ENCODE data around the gene NLRP1.

NLRP1 gene

DNA sequence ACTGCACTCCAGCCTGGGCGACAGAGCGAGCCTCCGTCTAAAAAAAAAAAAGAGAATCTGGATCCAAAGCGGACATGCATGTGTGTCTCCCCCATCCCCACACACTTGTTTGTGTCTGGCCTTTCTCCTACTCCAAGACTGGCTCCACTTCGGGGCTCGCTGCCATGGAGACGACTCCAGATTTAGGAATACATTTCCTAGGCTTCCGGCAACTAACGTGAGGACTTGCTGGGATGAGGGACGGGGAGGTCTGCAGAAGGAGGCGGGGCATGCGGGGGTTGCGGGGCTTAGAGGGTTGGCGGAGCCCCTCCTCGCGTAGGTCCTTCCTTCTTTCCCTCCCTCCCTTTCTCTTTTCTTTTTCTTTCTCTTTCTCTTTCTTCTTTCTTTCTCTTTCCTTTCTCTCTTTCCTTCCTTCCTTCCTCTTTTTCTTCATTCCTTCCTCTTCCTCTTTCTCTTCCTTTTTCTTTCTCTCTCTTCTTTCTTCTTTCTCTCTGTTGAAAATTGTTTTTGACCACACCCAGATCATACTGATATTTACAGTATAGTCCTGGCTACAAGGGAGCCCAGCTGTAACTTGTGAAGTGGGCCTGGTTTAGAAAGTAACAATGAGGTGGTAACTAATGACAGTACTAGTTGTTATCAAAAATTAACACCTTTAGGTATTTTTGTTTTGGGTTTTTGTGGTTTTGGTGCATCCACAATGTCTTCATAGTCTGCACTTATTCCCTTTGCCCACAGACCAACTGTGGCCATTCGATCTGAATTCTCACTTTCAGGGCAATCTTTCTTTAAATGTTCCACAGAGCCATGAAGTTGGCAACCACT, 72.7 kb downstream of the NLRP1 start:
- DNase-seq: no peak

DNA sequence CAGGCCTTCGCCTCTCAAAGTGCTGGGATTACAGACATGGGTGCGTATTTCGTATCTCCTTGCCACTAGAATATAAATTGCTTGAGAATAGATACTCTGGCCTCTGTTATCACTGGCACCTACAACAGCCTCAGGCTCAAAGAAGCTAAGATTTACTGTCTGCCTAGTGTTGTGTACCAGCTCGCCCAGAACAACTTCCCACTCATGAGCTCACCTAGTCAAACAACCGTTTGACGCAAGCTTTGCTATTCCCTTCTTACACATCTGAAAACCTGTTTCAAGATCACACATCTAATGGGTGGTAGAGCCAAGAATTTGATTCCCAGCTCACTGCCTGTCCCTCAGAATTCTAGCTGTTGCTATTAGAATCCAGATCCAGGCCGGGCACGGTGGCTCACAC, 73.5 kb downstream of the NLRP1 start:
- DNase-seq: no peak

DNA sequence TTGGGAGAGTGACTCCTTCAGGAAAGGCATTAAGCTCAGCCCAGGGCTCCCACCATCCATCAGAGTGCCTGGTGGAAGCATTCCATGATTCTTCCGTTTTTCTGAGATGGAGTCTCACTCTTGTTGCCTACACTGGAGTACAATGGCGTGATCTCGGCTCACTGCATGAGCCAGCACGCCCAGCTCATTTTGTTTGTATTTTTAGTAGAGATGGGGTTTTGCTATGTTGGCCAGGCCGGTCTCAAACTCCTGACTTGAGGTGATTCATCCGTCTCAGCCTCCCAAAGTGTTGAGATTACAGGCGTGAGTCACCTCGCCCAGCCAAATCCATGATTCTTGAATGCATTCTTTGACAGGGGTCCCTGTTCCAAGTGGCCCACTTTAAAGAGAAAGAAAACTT, 74.8 kb downstream of the NLRP1 start:
- peak; percentile 32 for DNase-seq

DNA sequence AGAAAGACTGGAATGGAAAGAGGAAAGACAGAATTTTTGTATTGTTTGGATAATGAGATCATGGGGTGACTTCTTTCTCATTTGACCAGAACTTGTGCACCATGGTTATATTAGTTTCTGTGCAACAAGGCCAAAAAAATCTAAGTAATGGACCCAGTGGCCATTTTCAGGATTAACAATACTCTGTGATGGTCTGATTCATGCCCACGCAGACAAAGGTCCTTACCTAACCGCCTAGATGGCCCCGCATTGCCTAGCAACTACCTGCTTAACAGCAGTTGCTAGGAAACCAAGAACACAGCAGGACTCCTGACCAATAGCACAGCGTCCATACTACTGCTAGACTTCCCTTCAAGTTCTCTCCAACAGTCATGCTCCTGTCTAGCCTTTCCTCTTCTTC, 75.5 kb downstream of the NLRP1 start:
- peak; percentile 27 for DNase-seq

DNA sequence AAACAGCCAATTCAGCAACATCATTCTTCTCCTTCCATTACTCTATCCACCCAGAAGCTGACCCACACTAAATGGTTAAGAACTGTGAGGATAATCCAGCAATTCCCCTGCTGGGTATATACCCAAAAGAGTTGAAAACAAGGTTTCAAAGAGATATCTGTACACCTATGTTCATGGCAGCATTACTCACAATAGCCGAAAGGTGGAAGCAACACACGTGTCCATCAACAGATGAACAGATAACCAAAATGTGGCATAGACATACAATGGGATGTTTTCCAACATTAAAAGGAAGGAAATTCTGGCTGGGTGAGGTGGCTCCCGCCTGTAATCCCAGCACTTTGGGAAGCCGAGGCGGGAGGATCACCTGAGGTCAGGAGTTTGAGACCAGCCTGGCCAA, 78.0 kb downstream of the NLRP1 start:
- no peak for DNase-seq

DNA sequence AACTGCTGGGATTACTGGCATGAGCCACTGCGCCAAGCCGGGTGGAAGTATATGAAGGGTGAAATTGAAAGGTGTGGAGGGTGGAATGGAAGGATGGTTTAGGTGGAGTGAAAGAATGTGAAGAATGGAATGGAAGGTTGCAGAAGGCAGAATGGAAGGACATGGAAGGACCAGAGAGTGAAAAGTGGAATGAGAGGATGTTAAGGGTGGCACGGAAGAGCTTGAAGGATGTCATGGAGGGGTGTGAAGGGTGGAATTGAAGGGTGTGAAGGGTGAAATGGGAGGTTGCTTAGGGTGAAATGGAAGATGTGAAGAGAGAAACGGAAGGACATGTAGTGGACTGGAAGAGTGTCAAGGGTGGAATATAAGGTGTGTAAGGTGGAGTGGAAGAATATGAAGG, 81.8 kb downstream of the NLRP1 start:
- DNase-seq: no peak

DNA sequence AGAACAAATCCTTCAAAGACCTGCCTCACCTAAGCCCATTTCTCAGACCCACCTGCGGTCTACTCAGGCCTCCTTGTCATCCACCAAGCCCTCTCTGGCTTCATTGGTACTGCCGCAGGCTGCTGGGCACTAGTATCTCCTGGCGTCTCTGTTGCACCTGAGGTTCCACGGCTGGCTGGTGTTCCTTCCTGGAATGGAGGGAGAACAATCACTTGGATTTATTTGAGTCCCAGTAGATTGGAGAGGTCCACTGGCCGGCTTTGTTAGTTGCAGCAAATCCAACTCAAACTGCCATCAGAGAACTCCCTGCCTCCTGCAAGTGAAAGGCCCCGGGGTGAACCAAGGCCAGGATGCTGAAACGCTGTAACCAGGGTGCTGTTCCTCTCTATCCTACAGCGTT, 82.6 kb downstream of the NLRP1 start:
- no peak for DNase-seq

DNA sequence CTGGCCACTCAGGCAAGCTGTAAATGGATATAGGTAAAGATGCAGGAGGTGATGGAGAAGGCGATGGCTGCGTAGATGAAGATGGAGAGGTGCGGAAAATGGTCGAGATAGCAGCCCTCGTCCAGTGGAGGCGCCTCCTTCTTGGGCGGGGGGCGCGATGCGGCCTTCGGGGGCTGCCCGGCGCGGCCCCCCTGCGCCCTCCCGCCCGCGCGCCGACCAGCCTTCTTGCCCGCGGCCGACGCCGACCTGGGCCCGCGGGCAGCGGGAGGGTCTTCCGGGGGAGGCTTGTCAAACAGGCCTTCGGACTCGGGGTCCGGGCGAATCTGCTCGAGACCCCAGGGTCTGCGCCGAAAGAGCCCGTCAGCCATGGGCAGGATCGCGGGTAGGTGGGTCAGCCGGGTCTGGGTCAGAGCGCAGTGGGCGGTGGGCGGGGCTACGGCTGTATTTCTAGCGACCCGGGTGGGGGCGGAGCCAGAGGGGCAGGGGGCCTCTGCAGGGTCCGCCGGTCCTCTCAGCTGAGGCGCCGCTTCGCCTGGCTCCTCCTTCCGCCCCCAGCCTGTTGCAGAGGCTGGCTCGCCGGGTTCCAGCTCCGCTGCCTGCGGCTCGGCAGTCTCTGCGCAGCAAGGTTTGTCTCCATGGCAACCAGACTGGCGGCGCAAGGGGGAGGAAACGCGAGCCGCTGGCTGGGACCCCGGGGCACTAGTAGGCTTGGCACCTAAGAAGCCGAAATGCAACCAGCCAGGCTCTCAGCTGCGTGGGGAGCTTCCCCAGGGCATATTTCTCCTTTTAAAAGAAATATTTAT, 83.5 kb downstream of the NLRP1 start:
- peak; percentile 87 for DNase-seq

DNA sequence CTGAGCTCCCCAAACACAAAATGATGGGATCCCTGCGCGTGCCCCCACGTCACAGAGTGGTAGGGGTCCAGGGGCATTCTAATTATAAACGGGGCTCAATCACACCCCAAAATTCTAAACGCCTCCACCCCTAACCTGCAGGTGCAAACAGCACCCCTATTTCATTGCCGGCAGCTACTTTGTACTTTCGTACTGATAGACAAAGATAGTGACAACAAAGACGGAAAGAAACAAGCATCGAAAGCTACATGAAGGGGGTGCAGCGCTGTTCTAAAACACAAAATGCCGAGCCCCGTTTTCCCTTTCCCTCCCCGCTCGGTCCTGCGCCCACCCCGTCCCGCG, 84.1 kb downstream of the NLRP1 start:
- DNase-seq: no peak

DNA sequence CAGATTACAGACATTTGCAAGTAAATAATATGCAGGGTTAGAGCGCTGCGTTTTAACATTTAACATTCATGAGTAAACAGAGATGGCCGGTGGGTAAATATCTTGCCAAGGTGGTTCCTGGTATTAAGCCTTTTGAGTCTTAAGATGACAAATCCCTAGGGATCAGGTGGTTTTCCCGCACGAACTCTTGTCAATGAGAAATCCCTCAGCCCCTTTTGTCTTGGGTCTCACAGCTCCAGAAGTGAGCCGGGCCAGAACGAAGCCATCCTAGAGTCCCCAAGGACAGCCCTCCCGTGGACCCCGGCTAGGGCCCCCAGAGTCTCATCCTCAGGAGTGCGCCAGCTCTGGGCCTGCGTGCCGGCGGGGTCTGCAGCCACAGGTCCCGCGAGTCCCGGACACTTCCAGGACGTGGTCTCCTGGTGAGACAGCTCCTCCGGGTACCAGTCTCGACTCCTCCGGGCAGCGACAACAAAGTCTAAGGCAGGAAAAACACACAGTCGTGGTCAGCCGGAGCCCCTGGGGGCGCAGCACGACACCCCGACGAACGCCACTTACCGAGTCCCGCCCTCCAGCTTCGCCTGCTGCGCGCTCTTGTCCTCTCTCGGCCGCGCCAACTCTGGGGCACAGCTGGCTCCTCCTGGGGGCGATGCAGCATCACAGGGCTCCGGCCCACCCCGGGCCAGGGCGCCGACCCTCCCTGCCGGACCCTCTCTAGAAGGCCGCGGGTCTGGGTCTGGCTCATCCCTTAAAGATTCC, 84.7 kb downstream of the NLRP1 start:
- no peak for DNase-seq

DNA sequence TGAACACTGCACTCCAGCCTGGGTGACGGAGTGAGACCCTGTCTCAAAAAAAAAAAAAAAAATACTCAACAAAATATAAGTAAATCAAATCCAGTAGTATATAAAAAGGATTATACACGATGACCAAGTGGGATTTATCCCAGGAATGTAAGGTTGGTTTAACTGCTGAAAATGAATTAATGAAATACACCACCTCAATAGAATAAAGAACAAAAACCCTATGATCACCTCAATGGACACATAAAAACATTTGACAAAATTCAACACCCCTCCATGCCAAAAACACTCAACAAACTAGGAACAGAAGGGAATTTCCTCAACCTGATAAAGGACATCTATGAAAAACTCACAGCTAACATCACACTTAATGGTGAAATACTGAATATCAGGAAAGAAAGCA, 91.3 kb downstream of the NLRP1 start:
- DNase-seq: no peak

DNA sequence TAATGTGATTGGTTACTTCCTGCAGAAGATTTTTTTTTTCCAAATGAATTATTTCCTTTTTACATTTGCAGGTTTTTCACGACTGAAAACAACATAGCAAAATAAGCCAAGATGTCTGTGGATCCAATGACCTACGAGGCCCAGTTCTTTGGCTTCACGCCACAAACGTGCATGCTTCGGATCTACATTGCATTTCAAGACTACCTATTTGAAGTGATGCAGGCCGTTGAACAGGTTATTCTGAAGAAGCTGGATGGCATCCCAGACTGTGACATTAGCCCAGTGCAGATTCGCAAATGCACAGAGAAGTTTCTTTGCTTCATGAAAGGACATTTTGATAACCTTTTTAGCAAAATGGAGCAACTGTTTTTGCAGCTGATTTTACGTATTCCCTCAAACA, 95.6 kb downstream of the NLRP1 start:
- DNase-seq: no peak

DNA sequence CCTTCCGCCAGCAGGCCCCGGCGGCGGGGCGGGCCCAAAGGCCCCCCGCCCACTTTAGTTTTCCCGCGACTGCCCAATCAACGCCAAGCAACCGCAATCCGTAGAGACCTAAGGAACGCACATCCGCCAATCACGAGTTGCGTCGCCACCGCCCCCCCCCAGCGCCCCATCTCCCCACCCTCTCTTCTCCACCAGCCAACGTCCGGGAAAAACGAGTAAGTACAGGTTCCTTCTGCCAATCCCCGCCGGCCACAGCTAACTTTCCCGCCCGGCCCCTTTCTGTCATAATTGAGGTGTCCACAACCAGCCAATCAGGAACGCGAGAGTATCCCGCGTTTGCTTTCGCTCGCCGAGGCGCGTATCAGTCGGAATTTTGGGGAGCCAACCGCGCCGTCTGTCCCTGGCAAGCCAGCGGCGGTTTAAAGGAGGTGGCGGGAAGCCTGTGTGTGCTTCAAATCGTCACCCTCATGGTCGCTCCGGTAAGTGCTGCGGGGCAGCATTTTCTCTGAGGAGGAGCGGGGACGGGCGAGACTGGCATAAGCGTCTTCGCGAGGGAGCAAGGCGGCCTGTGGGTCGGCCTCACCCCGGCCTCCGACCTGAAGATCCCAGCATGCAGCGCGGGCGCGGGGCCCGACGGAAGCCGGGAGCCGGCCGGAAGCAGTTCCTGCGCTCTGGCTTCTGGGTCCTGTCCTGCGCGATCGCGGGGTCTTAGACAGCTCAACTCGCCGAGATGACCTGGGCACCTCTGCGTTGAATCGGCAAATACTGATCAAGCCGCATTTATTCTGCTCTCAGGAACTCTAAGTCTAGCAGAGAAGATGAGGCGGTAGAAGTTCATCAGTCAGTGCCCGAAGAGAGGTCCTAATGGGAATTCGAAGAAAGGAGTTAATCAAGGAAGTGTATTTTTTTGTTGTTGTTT, 97.8 kb downstream of the NLRP1 start, which contains the start of gene MIS12:
MIS12 (plus strand) TSS at position 361 of the 919 bp plus-strand sequence. CDS start 2,297 bp downstream, outside the sequence.
- peak; percentile 100 for DNase-seq

DNA sequence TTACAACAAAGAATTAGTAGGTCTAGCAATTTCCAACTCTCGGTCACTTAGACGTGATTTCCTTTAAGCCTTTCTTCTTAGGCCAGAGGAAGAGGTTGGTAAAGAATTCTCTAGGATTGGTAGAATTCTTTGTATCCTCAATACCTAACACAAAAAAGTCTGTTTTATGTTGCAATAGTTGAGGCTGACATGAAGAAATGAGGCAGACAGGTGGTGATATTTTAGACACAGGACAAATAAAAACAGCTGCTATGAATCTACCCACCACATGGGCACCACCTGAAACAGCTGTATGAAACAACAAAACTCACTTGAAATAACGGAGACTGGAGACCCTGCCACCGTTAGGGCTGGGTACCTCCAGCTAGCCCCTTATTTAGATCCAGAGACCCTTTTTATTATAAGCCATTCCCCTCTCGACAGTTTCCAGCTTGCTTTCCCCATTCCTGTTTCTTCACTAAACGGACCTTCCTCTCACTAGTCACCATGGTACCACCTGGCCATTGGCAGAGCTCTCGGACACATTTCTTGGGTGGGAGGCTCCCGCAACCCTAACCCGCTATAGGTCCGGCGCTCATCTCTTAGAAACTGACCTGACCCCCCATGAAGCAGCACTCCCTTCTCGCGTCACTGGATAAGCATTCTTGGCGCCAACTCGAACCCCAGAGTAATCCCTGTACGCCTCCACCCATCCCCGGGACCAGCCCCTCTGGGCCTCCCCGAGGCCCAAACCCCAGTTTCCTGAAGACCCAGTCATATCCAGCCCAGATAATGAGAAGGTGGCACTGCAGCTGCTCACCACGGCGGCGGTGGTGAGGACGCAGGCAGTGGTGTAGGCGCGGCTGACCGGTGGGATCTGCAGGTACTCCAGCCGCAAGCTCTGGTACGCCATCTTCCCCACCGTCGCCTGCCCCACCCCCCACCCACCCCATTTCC, 98.8 kb downstream of the NLRP1 start, which contains the start of gene DERL2:
DERL2 (minus strand) TSS at position 909 of the 936 bp plus-strand sequence; CDS start at position 892, 17 bp downstream.
- no peak for DNase-seq

DNA sequence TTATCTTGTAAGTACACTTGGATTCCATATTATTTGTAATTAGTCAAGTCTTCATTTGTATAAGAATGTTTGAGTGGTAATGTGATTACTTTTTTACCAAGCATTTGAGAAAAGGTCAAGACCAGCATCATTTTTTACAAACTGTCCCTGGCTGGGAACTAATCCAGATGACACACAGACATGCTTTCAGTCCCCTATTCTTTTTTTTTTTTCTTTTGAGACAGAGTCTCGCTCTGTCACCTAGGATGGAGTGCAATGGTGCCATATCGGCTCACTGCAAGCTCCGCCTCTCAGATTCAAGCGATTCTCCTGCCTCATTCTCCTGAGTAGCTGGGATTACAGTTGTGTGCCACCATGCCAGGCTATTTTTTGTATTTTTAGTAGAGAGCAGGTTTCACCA, 102.9 kb downstream of the NLRP1 start:
- DNase-seq: no peak

DNA sequence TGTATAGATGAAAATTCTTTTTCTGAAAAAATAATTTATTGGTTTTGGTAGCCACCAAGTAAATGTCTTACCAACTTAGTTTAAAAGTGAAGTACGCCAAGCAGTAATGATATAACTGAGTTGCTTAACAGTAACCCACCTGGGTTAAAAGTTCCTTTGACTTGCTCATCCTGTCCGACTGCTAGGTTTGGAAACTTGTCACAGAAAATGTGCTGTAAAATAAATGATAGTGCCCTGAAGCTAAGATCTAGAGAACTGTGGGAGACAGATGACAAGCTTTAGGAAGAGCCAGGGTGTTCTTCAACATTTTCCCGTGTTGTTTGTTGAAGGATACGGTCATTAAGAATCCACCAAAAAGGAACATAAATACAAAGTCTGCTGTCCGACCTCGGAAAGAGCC, 103.3 kb downstream of the NLRP1 start:
- DNase-seq: no peak

DNA sequence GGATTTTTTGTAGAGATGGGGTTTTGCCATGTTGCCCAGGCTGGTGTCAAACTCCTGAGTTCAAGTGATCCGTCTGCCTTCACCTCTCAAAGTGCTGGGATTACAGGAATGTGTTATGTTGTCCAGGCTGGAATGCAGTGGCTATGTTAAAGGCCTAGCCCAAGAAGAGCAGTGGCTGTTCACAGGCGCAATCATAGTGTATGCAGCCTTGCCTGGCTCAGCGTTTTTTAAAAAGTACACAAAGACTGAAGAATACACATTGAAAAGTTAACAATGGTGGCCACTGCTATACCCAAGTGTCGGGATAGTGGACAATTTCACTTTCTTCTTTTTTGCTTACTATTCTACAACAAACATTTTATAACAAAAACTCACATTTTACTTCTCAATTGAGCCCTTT, 105.3 kb downstream of the NLRP1 start:
- DNase-seq: no peak

DNA sequence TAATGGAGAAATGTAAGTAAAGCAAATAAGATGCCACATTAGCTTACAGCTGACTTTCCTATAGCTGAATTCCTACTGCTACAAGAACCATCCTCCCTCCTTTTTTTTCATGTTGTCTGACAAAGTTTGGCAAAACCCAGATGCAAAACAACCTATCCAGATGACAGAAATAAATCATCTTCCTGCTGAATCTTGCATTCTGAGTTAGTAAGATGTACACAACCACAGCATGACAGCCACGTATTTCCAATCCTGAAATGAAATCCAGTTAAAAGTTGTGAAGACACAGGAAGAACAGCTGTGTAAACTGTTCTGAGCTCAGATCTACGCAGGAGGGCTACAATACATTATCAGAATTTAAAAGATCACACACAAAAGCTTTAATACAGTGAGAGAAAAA, 110.4 kb downstream of the NLRP1 start:
- DNase-seq: no peak

DNA sequence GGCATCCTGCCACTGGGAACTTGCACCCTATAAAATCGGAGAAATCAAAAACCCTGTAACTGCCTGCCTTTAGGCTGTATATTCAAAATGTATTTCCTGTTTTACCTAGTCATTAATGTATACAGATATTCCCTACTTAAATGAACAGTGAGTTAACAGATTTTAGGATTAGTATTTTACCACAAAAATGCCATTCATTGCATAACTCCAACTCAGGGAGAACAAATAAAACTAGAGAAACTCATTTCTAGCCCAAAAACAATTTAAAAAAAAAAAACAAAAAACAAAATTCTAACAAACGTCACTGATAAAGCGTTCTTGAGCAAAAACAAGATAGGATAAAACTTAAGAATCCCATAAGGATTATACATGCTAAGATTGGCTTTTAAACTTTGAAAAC, 111.8 kb downstream of the NLRP1 start:
- DNase-seq: no peak

DNA sequence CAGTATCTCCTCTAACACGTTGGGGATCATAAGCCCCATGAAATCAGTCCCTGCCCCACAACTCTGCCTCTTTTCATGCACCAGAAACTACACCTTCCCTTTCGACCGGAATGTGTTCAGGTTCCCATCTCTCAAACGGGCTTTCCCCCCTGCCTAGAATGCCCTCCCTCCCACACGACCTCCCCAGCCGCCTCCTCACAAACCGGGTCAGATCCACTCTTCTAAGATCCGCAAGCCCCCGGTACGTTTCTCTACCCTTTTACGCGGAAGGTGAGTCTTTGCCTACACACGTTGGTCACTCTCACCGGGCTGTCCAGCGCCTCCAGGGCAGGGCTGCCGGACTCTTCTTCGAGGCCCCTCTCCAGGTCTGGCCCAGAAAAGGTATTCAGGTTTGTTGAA, 116.2 kb downstream of the NLRP1 start:
- no peak for DNase-seq

DNA sequence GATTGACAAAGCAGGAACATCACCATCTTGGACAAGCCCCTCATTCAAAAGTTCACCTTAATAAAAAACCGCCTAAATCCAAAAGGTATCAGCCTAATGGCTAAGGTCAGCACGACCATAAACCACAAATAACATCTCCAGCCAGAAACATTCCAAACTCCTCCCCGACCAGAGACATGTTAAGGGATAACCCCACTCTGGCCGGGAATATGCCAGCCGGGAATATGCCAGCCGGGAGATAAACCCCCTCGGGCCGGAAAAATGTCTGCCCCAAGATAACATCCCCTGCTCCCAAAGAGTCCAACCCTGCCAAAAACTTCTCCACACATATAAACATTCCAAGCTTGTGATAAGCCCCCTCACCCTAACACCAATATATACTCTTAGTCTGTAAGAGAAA, 116.9 kb downstream of the NLRP1 start:
- DNase-seq: no peak
